PC-3 (cell line): ENCODE data around the gene SEC24B. TPM values are rescaled to one million over a fixed set of nuclear protein-coding genes. Genes with fewer than 3 reads are reported as not detected.

ENCODE experiments used
- ATAC-seq: fragments of 200-7000 bp; cut with Tn5 transposase; 2 replicates; pipeline ENCODE4 v1.9.1; 2020; ENCODE audit warnings: mild to moderate bottlenecking, moderate library complexity
- BruUV-seq: library from RNA; stranded (reverse); fragments of 400-500 nt; replicated peaks from 2 replicates; lab custom pipeline; 2021; lab: Mats Ljungman, UMichigan
- CTCF ChIA-PET: fragments of 300-600 bp; sonication (Branson Sonifier 250); formaldehyde crosslinking; loops from one replicate; lab custom pipeline; 2022; ENCODE audit warnings: antibody characterized with exemption; lab: Charles Lee
- POLR2A ChIA-PET: fragments of 300-600 bp; sonication (Branson Sonifier 250); formaldehyde crosslinking; loops from one replicate; lab custom pipeline; 2022; ENCODE audit warnings: antibody characterized with exemption; ENCODE audit not compliant: unreplicated experiment; lab: Charles Lee
- DNase-seq: peaks from one replicate; pipeline ENCODE4 v3.0.0-alpha.2; 2015
- H2AFZ ChIP-seq: fragments of 300-600 bp; sonication (generic); 2 replicates; pipeline ENCODE4 v1.6.0; 2016; ENCODE audit warnings: antibody characterized with exemption, low read length
- H3F3A ChIP-seq: fragments of 300-600 bp; sonication (generic); one replicate; pipeline ENCODE4 v1.6.0; 2017; ENCODE audit warnings: antibody characterized with exemption, low read length, control low read depth, mild to moderate bottlenecking; ENCODE audit not compliant: unreplicated experiment
- H3K27ac ChIP-seq: fragments of 300-600 bp; sonication (generic); 2 replicates; pipeline ENCODE4 v1.5.1; 2016; ENCODE audit warnings: mild to moderate bottlenecking, low read length
- H3K27me3 ChIP-seq: fragments of 300-600 bp; sonication (generic); 2 replicates; pipeline ENCODE4 v1.6.1; 2016; ENCODE audit warnings: low read length, mixed read lengths
- H3K36me3 ChIP-seq: fragments of 300-600 bp; sonication (generic); 2 replicates; pipeline ENCODE4 v1.6.1; 2016; ENCODE audit warnings: low read depth, mixed run types, low read length, mixed read lengths
- H3K4me1 ChIP-seq: fragments of 300-600 bp; sonication (generic); 2 replicates; pipeline ENCODE4 v1.5.1; 2016; ENCODE audit warnings: low read length; ENCODE audit not compliant: insufficient read depth
- H3K4me2 ChIP-seq: fragments of 300-600 bp; sonication (generic); 2 replicates; pipeline ENCODE4 v1.6.0; 2016; ENCODE audit warnings: low read length
- H3K4me3 ChIP-seq: fragments of 300-600 bp; sonication (generic); 2 replicates; pipeline ENCODE4 v1.5.1; 2016; ENCODE audit warnings: mild to moderate bottlenecking, low read length, mixed read lengths
- H3K79me2 ChIP-seq: fragments of 300-600 bp; sonication (generic); 2 replicates; pipeline ENCODE4 v1.6.1; 2017; ENCODE audit warnings: low read length, mixed read lengths
- H3K9ac ChIP-seq: fragments of 300-600 bp; sonication (generic); 2 replicates; pipeline ENCODE4 v1.6.0; 2016; ENCODE audit warnings: mild to moderate bottlenecking, low read length
- H3K9me2 ChIP-seq: fragments of 300-600 bp; sonication (generic); replicated peaks from 2 replicates; pipeline ENCODE4 v1.6.1; 2016; ENCODE audit warnings: mixed run types, low read length, mixed read lengths
- H3K9me3 ChIP-seq: fragments of 300-600 bp; sonication (generic); 2 replicates; pipeline ENCODE4 v1.6.1; 2016; ENCODE audit warnings: low read length, mixed read lengths
- H4K20me1 ChIP-seq: fragments of 300-600 bp; sonication (generic); 2 replicates; pipeline ENCODE4 v1.6.1; 2016; ENCODE audit warnings: low read length, mixed read lengths
- CTCF ChIP-seq: fragments of 300-600 bp; sonication (generic); conservative IDR thresholded peaks from 2 replicates; pipeline ENCODE4 v1.5.1; 2017; ENCODE audit warnings: antibody characterized with exemption, low read depth, mild to moderate bottlenecking, low read length
- EZH2 ChIP-seq: fragments of 300-600 bp; sonication (generic); IDR thresholded peaks from one replicate; pipeline ENCODE4 v1.6.1; 2017; ENCODE audit warnings: antibody characterized with exemption, mild to moderate bottlenecking, low read length; ENCODE audit not compliant: unreplicated experiment
- EZH2phosphoT487 ChIP-seq: fragments of 300-600 bp; sonication (generic); IDR thresholded peaks from 2 replicates; pipeline ENCODE4 v1.6.1; 2018; ENCODE audit warnings: mild to moderate bottlenecking, antibody characterized with exemption, low read length, borderline replicate concordance
- intact Hi-C: fragments of 100-400 bp; cut with micrococcal nuclease; formaldehyde crosslinking; loops from 2 replicates; pipeline ENCODE4 v1.9.0; 2023
- total RNA-seq: library from RNA; depleted of rRNA; stranded (reverse); fragments of >200 nt; gene quantifications from 2 replicates; pipeline ENCODE4 v1.2.3, GENCODE V29; 2014

The SEC24B gene
- total RNA-seq, 1 experiment from 2014 or later = 11.3 TPM

DNA sequence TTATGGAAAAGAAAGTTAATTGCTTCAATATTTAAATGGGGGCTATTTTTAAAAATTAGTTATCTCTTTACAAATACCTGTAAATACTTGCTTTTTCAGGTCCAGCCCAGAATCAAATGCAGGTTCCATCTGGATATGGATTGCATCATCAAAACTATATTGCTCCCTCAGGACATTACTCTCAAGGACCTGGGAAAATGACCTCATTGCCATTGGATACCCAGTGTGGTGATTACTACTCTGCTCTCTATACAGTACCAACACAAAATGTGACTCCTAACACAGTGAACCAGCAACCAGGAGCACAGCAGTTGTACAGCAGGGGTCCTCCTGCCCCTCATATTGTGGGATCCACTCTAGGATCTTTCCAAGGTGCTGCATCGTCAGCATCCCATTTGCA is 29.2 kb downstream of the SEC24B start:
- Histone ChIP-seq H3K4me1 (no peaks in the 10 kb centered on the region), H4K20me1 (no peaks in the 10 kb centered on the region), H3K27ac (no peak overlapping the region), H3K4me2 (no peak overlapping the region), H3K27me3 (no peaks in the 10 kb centered on the region), H3K79me2 (peaks cover 75% of the 10 kb centered on the region), H3K9me3 (no peaks in the 10 kb centered on the region), H3K9me2 (no peaks in the 10 kb centered on the region), H3K9ac (no peak overlapping the region), H3F3A (no peaks in the 10 kb centered on the region), H3K4me3 (no peak overlapping the region), H2AFZ (no peak overlapping the region), H3K36me3 (peaks cover 8% of the 10 kb centered on the region)
- ChIA-PET POLR2A (no interaction called here), CTCF (no interaction called here)
- TF ChIP-seq EZH2 = no peak
- no peak for TF ChIP-seq CTCF
- no peak for TF ChIP-seq EZH2phosphoT487
- intact Hi-C loops = no loop called here
- DNase-seq (no peak), ATAC-seq (no peak)
- BruUV-seq = no TSS peak

DNA sequence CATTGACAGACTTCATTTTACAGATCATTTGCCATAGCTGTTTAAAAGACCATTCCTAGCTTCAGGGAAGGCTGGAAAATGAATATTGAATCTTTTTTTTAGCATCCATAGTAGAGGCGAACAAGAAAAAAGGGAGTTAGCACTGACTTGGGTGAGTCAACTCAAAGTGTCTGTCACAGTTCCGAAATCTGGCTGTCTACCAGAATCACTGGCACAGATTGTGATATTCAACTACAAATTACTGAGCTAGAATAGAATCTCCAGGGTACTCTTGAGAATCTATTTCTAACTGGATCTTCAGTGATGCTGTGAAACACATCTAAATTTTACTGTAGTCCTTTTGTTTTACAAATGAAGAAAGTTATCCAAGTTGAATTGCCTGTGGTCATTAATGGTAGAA is 31.5 kb downstream of the SEC24B start:
- BruUV-seq = no TSS peak
- H3K79me2 ChIP-seq = peaks cover 76% of the 10 kb centered on the region
- intact Hi-C loops = no loop called here
- CTCF ChIA-PET = interaction anchor here (0.6 kb wide), 1 partner anchor 248 kb away, joined by 3 read pairs; no protein-coding TSS in a partner anchor
- H3K4me2 ChIP-seq = no peak overlapping the region
- H3K27ac ChIP-seq = no peak overlapping the region
- no peak overlapping the region for H3K4me3 ChIP-seq
- H3K27me3 ChIP-seq = no peaks in the 10 kb centered on the region
- H3K9me3 ChIP-seq = no peaks in the 10 kb centered on the region
- H3F3A ChIP-seq = no peaks in the 10 kb centered on the region
- no peaks in the 10 kb centered on the region for H3K4me1 ChIP-seq
- peaks cover 8% of the 10 kb centered on the region for H3K36me3 ChIP-seq
- H3K9ac ChIP-seq = no peak overlapping the region
- H4K20me1 ChIP-seq = no peaks in the 10 kb centered on the region
- ATAC-seq (no peak), DNase-seq (no peak)
- TF ChIP-seq EZH2 (no peak), EZH2phosphoT487 (no peak), CTCF (no peak)
- POLR2A ChIA-PET = no interaction called here
- H2AFZ ChIP-seq = no peak overlapping the region
- H3K9me2 ChIP-seq = no peaks in the 10 kb centered on the region

GRCh38 chr4:109469915-109470314 is 36.3 kb downstream of the SEC24B start:
- no TSS peak for BruUV-seq
- ATAC-seq (no peak), DNase-seq (no peak)
- Histone ChIP-seq H3K9me2 (no peaks in the 10 kb centered on the region), H2AFZ (no peak overlapping the region), H3K27me3 (no peaks in the 10 kb centered on the region), H3K4me2 (no peak overlapping the region), H3K4me1 (peaks cover 10% of the 10 kb centered on the region; the same call in 1 of the 2 replicates), H3K9me3 (no peaks in the 10 kb centered on the region), H4K20me1 (peaks cover 11% of the 10 kb centered on the region; the same call in 1 of the 2 replicates), H3K36me3 (peaks cover 15% of the 10 kb centered on the region; the same call in 1 of the 2 replicates), H3K79me2 (peaks cover 92% of the 10 kb centered on the region), H3K4me3 (no peak overlapping the region), H3F3A (no peaks in the 10 kb centered on the region), H3K27ac (no peak overlapping the region), H3K9ac (no peak overlapping the region)
- POLR2A ChIA-PET = no interaction called here
- intact Hi-C loops = no loop called here
- TF ChIP-seq EZH2 (no peak), EZH2phosphoT487 (no peak), CTCF (no peak)
- CTCF ChIA-PET = no interaction called here
